AG10803 (cell line): ENCODE results near the gene TSPAN17.

Experiments
- DNase-seq: peaks from one replicate; pipeline ENCODE4 v3.0.0; 2010; ENCODE audit warnings: low read depth
- H3K4me3 ChIP-seq: 2 replicates; pipeline ENCODE4 v1.5.1; 2011; ENCODE audit warnings: mild to moderate bottlenecking, low read length, control low read depth
- CTCF ChIP-seq: conservative IDR thresholded peaks from 2 replicates; pipeline ENCODE4 v1.5.1; 2011; ENCODE audit warnings: mild to moderate bottlenecking, low read length, control low read depth, inconsistent platforms

Gene TSPAN17

GRCh38 chr5:176654856-176655255 is 7.6 kb downstream of the TSPAN17 start:
- no peak for TF ChIP-seq CTCF
- no peak overlapping the region for H3K4me3 ChIP-seq
- DNase-seq = no peak

GRCh38 chr5:176656467-176656990 is 9.2 kb downstream of the TSPAN17 start:
- no peak for DNase-seq

GRCh38 chr5:176658007-176658599 is 10.8 kb downstream of the TSPAN17 start:
- peak; percentile 90 for TF ChIP-seq CTCF
- H3K4me3 ChIP-seq = no peak overlapping the region
- peak; percentile 70 for DNase-seq

More at GRCh38 chr5:176656467-176656990, 9.2 kb downstream of the TSPAN17 start:
- no peak for TF ChIP-seq CTCF
- no peak overlapping the region for H3K4me3 ChIP-seq

- no peak for TF ChIP-seq CTCF
- peak; percentile 53 for DNase-seq
- H3K4me3 ChIP-seq = no peak overlapping the region
These were observed 11.7 kb downstream of the TSPAN17 start for GRCh38 chr5:176658817-176659511.

GRCh38 chr5:176659512-176659839 is 12.2 kb downstream of the TSPAN17 start:
- no peak for TF ChIP-seq CTCF
- H3K4me3 ChIP-seq = no peak overlapping the region
- no peak for DNase-seq

GRCh38 chr5:176659860-176660461 is 12.7 kb downstream of the TSPAN17 start:
- H3K4me3 ChIP-seq = no peak overlapping the region
- DNase-seq = no peak
- TF ChIP-seq CTCF = no peak

GRCh38 chr5:176660530-176660859 is 13.2 kb downstream of the TSPAN17 start:
- no peak for DNase-seq
- H3K4me3 ChIP-seq = no peak overlapping the region
- TF ChIP-seq CTCF = no peak
